ENCODE data around the gene ABHD1. TPM values are rescaled to one million over a fixed set of nuclear protein-coding genes. Genes with fewer than 3 reads are reported as not detected.
"Not testable (repeated sequence)": the region's sequence is repeated elsewhere in the genome, so short reads cannot be mapped to it uniquely, and the experiment has no call there.

The ABHD1 gene
- total RNA-seq, 3 donors from 2014 or later (not counting 1 experiment from before 2014, with no cell fraction given), result 0.88 to 2.4 (median 1.2) TPM

DNA sequence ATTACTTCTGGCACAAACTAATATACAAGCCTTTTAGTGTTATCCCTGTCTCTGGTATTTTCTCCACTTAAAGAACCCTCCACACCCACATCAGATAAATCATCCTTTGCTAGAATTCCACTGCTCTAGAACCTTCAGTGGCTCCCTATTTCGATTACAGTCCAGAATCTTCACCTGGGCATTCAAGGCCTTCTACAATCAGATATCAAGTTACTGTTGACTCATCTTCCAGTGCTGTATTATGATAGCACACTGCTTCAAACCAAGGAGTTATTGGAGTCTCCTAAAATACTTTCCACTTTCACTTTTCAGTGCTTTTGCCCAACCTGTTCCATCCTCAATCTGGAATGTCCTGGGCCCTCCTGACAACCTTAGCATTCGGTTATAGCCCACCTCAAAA lies 8.1 kb upstream of the ABHD1 start:
- no peak for ATAC-seq
- no peaks in the 10 kb centered on the region for H3K36me3 Mint-ChIP-seq
- intact Hi-C loops (cut with micrococcal nuclease), result no loop called here
- H3K4me1 Mint-ChIP-seq, result no peaks in the 10 kb centered on the region
- H3K4me3 Mint-ChIP-seq, result no peak overlapping the region
- 76% methylated on average over 2 of the region's 2 CpGs for WGBS (ENCODE audit: insufficient coverage)
- no peak for DNase-seq
- peaks cover 13 to 31% of the 10 kb centered on the region in 2 donors for H3K27me3 Mint-ChIP-seq (ENCODE audit: low read depth in 2 of 2)
- Histone ChIP-seq H3K27ac (ENCODE audit: low read length) (no peak overlapping the region), H3K4me3 (ENCODE audit: low read length) (no peak overlapping the region), H3K9me3 (ENCODE audit: control insufficient read depth, insufficient read depth, low read length) (no peaks in the 10 kb centered on the region), H3K27me3 (ENCODE audit: control insufficient read depth, insufficient read depth, low read length) (peaks cover 9% of the 10 kb centered on the region), H3K4me1 (ENCODE audit: control insufficient read depth, insufficient read depth, low read length) (peaks cover 9% of the 10 kb centered on the region), H3K36me3 (ENCODE audit: control insufficient read depth, insufficient read depth, low read length) (no peaks in the 10 kb centered on the region)
- TF ChIP-seq, protein P1, sequence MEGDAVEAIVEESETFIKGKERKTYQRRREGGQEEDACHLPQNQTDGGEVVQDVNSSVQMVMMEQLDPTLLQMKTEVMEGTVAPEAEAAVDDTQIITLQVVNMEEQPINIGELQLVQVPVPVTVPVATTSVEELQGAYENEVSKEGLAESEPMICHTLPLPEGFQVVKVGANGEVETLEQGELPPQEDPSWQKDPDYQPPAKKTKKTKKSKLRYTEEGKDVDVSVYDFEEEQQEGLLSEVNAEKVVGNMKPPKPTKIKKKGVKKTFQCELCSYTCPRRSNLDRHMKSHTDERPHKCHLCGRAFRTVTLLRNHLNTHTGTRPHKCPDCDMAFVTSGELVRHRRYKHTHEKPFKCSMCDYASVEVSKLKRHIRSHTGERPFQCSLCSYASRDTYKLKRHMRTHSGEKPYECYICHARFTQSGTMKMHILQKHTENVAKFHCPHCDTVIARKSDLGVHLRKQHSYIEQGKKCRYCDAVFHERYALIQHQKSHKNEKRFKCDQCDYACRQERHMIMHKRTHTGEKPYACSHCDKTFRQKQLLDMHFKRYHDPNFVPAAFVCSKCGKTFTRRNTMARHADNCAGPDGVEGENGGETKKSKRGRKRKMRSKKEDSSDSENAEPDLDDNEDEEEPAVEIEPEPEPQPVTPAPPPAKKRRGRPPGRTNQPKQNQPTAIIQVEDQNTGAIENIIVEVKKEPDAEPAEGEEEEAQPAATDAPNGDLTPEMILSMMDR (IDR thresholded peaks at IDR 0.05), result no peak
- H3K27ac Mint-ChIP-seq, result no peak overlapping the region
- H3K9me3 Mint-ChIP-seq, result no peaks in the 10 kb centered on the region

DNA sequence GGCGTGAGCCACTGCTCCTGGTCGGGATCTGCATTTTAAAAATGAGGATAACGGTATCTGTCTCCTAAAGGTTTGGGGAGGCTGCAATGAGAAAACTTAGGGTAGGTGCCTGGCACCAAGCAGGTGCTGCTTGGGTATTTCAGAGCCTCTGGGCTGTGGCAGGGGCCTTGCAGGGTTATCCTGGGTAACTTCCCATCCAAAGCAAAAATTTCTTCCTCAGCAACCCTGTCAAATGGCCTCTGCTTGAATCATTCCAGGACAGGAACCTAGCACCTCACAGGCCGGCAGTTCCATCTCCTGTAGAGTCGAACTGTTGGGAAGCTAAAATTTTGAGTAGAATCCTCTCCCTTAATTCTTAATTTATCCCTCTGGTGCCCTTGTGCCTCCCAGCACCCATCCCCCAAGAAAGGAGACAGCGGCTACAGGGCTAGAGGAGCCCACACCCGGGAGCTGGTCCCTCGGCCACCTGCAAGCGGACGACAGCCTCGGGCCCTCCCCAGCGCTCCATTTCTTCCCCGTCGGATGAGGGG lies 5.6 kb upstream of the ABHD1 start:
- no peaks in the 10 kb centered on the region for H3K9me3 ChIP-seq (ENCODE audit: control insufficient read depth, insufficient read depth, low read length)
- no peaks in the 10 kb centered on the region for H3K36me3 ChIP-seq (ENCODE audit: control insufficient read depth, insufficient read depth, low read length)
- no peak overlapping the region for H3K4me3 ChIP-seq (ENCODE audit: low read length)
- Mint-ChIP-seq H3K36me3 (no peaks in the 10 kb centered on the region), H3K9me3 (no peaks in the 10 kb centered on the region), H3K27me3 (ENCODE audit: low read depth in 2 of 2) (peaks cover 13 to 29% of the 10 kb centered on the region in 2 donors), H3K27ac (no peak overlapping the region), H3K4me3 (no peak overlapping the region), H3K4me1 (peaks cover 6 to 10% of the 10 kb centered on the region in 2 donors)
- DNase-seq (no peak), ATAC-seq (no peak)
- H3K4me1 ChIP-seq (ENCODE audit: control insufficient read depth, insufficient read depth, low read length), result peaks cover 15% of the 10 kb centered on the region
- no peak overlapping the region for H3K27ac ChIP-seq (ENCODE audit: low read length)
- peaks cover 9% of the 10 kb centered on the region for H3K27me3 ChIP-seq (ENCODE audit: control insufficient read depth, insufficient read depth, low read length)
- 36% methylated on average over 14 of the region's 14 CpGs for WGBS (ENCODE audit: insufficient coverage)
- intact Hi-C loops (cut with micrococcal nuclease), result no loop called here
- TF ChIP-seq, protein P1 (IDR thresholded peaks at IDR 0.05), result no peak

DNA sequence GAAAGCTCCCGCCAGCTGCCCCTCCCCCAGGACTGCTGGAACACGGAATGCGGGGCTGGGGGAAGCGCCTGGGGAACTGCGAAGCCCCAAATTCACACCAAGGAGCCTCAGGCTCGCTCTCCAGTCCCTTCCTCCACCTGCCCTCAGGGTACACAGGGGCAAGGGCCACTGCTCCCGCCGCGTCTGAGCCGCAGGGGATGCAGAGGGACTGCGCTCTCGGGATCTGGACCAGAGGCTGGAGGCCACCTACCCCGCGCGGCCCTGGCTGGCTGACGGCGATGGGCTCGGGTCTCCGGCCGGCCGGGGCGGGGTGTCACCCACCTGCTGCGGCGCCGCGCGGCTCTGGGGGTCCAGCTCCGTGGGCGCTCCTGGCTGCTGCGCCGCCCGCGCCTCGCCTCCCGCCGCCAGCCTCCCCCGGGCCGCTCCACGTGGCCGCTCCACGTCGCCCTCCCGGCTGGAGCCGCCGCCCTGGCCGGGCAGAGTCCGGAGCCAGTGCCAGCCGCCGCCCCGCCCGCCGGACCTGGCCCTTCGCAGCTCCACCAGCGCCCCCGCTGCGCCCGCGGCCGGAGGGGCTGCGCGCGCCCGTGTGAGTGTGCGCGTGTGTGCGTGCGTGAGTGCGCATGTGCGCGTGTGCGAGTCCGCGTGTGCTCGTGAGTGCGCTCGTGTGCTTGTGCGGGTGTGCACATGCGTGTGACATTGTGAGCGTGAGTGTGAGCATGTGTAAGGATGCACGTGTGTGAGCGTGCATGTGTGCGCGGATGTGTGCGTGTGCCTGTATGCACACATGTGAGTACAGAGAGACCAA lies 4.9 kb upstream of the ABHD1 start, which contains the start of gene CGREF1:
Gene CGREF1 (minus strand): TSS at position 604 of the 805 bp plus-strand sequence. CDS start 14,762 bp downstream, outside the sequence.
- Mint-ChIP-seq H3K36me3 (no peaks in the 10 kb centered on the region), H3K9me3 (no peaks in the 10 kb centered on the region), H3K4me3 (peak within 1 kb of the TSS; percentile 60), H3K4me1 (peaks cover 9 to 14% of the 10 kb centered on the region in 2 donors), H3K27ac (no peak within 1 kb of the TSS), H3K27me3 (ENCODE audit: low read depth in 2 of 2) (peaks cover 13 to 29% of the 10 kb centered on the region in 2 donors)
- WGBS (ENCODE audit: insufficient coverage), result 4% methylated on average over 84 of the region's 84 CpGs
- intact Hi-C loops (cut with micrococcal nuclease), result no loop called here
- Histone ChIP-seq H3K4me3 (ENCODE audit: low read length) (no peak within 1 kb of the TSS), H3K27ac (ENCODE audit: low read length) (no peak within 1 kb of the TSS), H3K9me3 (ENCODE audit: control insufficient read depth, insufficient read depth, low read length) (no peaks in the 10 kb centered on the region), H3K27me3 (ENCODE audit: control insufficient read depth, insufficient read depth, low read length) (peaks cover 9% of the 10 kb centered on the region), H3K4me1 (ENCODE audit: control insufficient read depth, insufficient read depth, low read length) (peaks cover 20% of the 10 kb centered on the region), H3K36me3 (ENCODE audit: control insufficient read depth, insufficient read depth, low read length) (no peaks in the 10 kb centered on the region)
- TF ChIP-seq, protein P1 (IDR thresholded peaks at IDR 0.05), result no peak
- ATAC-seq (no peak), DNase-seq (peak in 1 of 2 donors; percentile 34)

DNA sequence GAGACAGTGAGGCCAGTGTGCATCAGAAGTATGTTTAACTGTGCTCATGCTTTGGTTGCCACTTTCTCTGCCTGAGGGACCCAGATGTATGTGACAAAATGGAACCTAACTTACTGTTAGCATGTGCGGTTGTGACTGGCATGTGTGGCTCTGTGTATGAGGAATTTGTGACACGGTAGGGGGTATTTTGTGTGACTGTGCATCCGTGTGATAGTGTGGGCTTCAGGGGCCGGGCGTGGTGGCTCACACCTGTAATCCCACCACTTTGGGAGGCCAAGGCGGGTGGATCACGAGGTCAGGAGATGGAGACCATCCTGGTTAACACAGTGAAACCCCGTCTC lies 4.3 kb upstream of the ABHD1 start:
- peaks cover 13 to 29% of the 10 kb centered on the region in 2 donors for H3K27me3 Mint-ChIP-seq (ENCODE audit: low read depth in 2 of 2)
- H3K9me3 ChIP-seq (ENCODE audit: control insufficient read depth, insufficient read depth, low read length); H3K36me3 Mint-ChIP-seq; intact Hi-C loops (cut with micrococcal nuclease); H3K27ac ChIP-seq (ENCODE audit: low read length); H3K36me3 ChIP-seq (ENCODE audit: control insufficient read depth, insufficient read depth, low read length); DNase-seq; ATAC-seq; H3K4me3 ChIP-seq (ENCODE audit: low read length); H3K9me3 Mint-ChIP-seq; H3K27me3 ChIP-seq (ENCODE audit: control insufficient read depth, insufficient read depth, low read length); H3K27ac Mint-ChIP-seq: not testable (repeated sequence)
- H3K4me3 Mint-ChIP-seq, result peak overlapping the region; percentile 60
- WGBS (ENCODE audit: insufficient coverage), result 80% methylated on average over 8 of the region's 8 CpGs
- H3K4me1 ChIP-seq (ENCODE audit: control insufficient read depth, insufficient read depth, low read length), result peaks cover 24% of the 10 kb centered on the region
- H3K4me1 Mint-ChIP-seq, result peaks cover 9 to 18% of the 10 kb centered on the region in 2 donors
